DOHH2 (cell line): ENCODE data around the gene GPX3.
A peak's percentile ranks its signal among the peaks of the same experiment; 100 is the strongest.

Source experiments
- H3F3A ChIP-seq: fragments of 200-600 bp; sonication (generic), shearing (Covaris generic); 2 replicates; pipeline ENCODE4 v1.6.0; 2016; ENCODE audit warnings: antibody characterized with exemption, mild to moderate bottlenecking; ENCODE audit not compliant: control insufficient read depth, insufficient read depth
- H3K27ac ChIP-seq: fragments of 200-600 bp; sonication (generic); 2 replicates; pipeline ENCODE4 v1.5.1; 2014; ENCODE audit warnings: low read depth, mild to moderate bottlenecking, low read length, moderate library complexity
- H3K27me3 ChIP-seq: fragments of 200-600 bp; sonication (generic); 2 replicates; pipeline ENCODE4 v1.6.1; 2014; ENCODE audit warnings: mild to moderate bottlenecking, low read length, mixed read lengths; ENCODE audit not compliant: control insufficient read depth
- H3K36me3 ChIP-seq: fragments of 200-600 bp; sonication (generic); 2 replicates; pipeline ENCODE4 v1.6.1; 2014; ENCODE audit warnings: mild to moderate bottlenecking, low read length, moderate library complexity, mixed read lengths; ENCODE audit not compliant: control insufficient read depth
- H3K4me1 ChIP-seq: fragments of 200-600 bp; sonication (generic); 2 replicates; pipeline ENCODE4 v1.6.1; 2014; ENCODE audit warnings: mild to moderate bottlenecking, low read length, mixed read lengths; ENCODE audit not compliant: control insufficient read depth
- H3K4me2 ChIP-seq: fragments of 200-600 bp; sonication (generic); 2 replicates; pipeline ENCODE4 v1.6.0; 2014; ENCODE audit warnings: mild to moderate bottlenecking, low read length, moderate library complexity
- H3K4me3 ChIP-seq: fragments of 200-600 bp; sonication (generic); 2 replicates; pipeline ENCODE4 v1.5.1; 2014; ENCODE audit warnings: mild to moderate bottlenecking, low read length, mixed read lengths
- H3K79me2 ChIP-seq: fragments of 200-600 bp; sonication (generic); 2 replicates; pipeline ENCODE4 v1.6.1; 2014; ENCODE audit warnings: mild to moderate bottlenecking, low read length, mixed read lengths; ENCODE audit not compliant: control insufficient read depth
- H3K9me2 ChIP-seq: fragments of 200-600 bp; sonication (generic); replicated peaks from 2 replicates; pipeline ENCODE4 v1.6.1; 2014; ENCODE audit warnings: mild to moderate bottlenecking, low read length, mixed read lengths; ENCODE audit not compliant: control insufficient read depth
- H3K9me3 ChIP-seq: fragments of 200-600 bp; sonication (generic); 2 replicates; pipeline ENCODE4 v1.6.1; 2014; ENCODE audit warnings: antibody characterized with exemption, low read length, mixed read lengths; ENCODE audit not compliant: control insufficient read depth, insufficient read depth
- H4K20me1 ChIP-seq: fragments of 200-600 bp; sonication (generic); 2 replicates; pipeline ENCODE4 v1.6.0; 2014; ENCODE audit warnings: low read depth, mild to moderate bottlenecking, antibody characterized with exemption, low read length, moderate library complexity; ENCODE audit not compliant: control insufficient read depth, insufficient read depth
- CTCF ChIP-seq: fragments of 200-600 bp; sonication (generic); IDR thresholded peaks from one replicate; pipeline ENCODE4 v1.5.1; 2014; ENCODE audit warnings: antibody characterized with exemption, mild to moderate bottlenecking, low read depth, low read length; ENCODE audit not compliant: poor library complexity, severe bottlenecking
- EZH2phosphoT487 ChIP-seq: fragments of 200-600 bp; sonication (generic); IDR thresholded peaks from 2 replicates; pipeline ENCODE4 v1.6.1; 2017; ENCODE audit warnings: borderline replicate concordance, mild to moderate bottlenecking, antibody characterized with exemption, low read length, moderate library complexity, mixed read lengths

Gene GPX3

DNA sequence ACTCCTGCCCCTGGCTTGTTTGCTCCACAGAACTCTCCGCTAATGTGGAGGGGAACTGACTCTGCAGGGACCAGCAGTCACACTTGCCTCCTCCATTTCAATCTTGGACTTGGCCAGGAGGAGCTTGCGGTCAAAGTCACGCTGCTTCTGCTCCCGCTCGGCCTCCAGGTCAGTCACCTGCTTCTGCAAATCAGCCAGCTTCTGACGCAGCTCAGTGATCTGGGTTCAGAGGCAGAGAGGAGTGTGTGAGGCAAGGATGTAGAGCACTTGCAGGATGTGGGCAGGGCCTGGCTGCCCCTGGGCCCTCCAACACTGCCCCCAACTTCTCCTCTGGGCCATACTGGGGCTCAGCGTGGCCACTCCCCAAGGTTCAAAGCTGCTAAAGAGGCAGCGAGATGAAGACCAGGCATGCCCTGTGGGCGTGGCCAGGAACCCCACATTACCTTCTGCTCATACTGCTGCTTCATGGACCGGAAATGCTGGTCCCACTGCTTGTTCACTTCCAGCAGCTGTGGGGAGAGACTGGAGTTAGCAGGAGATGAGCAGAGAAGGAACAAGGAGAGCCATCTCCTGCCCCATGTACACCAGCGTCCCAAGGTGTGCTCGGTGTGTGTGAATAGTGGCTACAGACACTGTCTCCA lies 22.2 kb downstream of the GPX3 start:
- no peak overlapping the region for H3K27ac ChIP-seq
- H3K36me3 ChIP-seq = peaks cover 81% of the 10 kb centered on the region
- no peaks in the 10 kb centered on the region for H3F3A ChIP-seq
- no peak overlapping the region for H3K4me2 ChIP-seq
- no peaks in the 10 kb centered on the region for H3K79me2 ChIP-seq
- no peak overlapping the region for H3K4me3 ChIP-seq
- no peaks in the 10 kb centered on the region for H3K9me3 ChIP-seq
- H3K27me3 ChIP-seq = no peaks in the 10 kb centered on the region
- TF ChIP-seq CTCF (no peak), EZH2phosphoT487 (no peak)
- no peaks in the 10 kb centered on the region for H4K20me1 ChIP-seq
- no peaks in the 10 kb centered on the region for H3K9me2 ChIP-seq
- no peaks in the 10 kb centered on the region for H3K4me1 ChIP-seq

GRCh38 chr5:151047814-151048425 lies 27.5 kb downstream of the GPX3 start:
- Histone ChIP-seq H3K9me3 (no peaks in the 10 kb centered on the region), H3K36me3 (peaks cover 79% of the 10 kb centered on the region), H3K27ac (no peak overlapping the region)

GRCh38 chr5:151048526-151048925 lies 28.1 kb downstream of the GPX3 start:
- Histone ChIP-seq H3K9me2 (no peaks in the 10 kb centered on the region), H3K4me1 (peaks cover 7% of the 10 kb centered on the region), H3F3A (no peaks in the 10 kb centered on the region), H4K20me1 (no peaks in the 10 kb centered on the region), H3K79me2 (no peaks in the 10 kb centered on the region), H3K36me3 (peaks cover 76% of the 10 kb centered on the region), H3K4me3 (no peak overlapping the region), H3K27me3 (no peaks in the 10 kb centered on the region), H3K27ac (no peak overlapping the region), H3K4me2 (no peak overlapping the region), H3K9me3 (no peaks in the 10 kb centered on the region)
- no peak for TF ChIP-seq EZH2phosphoT487
- TF ChIP-seq CTCF = no peak

More at GRCh38 chr5:151047814-151048425, 27.5 kb downstream of the GPX3 start:
- Histone ChIP-seq H3K4me2 (no peak overlapping the region), H3K4me3 (no peak overlapping the region), H3F3A (no peaks in the 10 kb centered on the region), H3K79me2 (no peaks in the 10 kb centered on the region), H3K9me2 (no peaks in the 10 kb centered on the region), H3K27me3 (no peaks in the 10 kb centered on the region), H4K20me1 (no peaks in the 10 kb centered on the region), H3K4me1 (peaks cover 7% of the 10 kb centered on the region)
- no peak for TF ChIP-seq EZH2phosphoT487
- peak; percentile 90 for TF ChIP-seq CTCF
